GM13977 (cell line): ENCODE data around the gene ANKRD17.

Experiments used
- DNase-seq: peaks from one replicate; pipeline ENCODE4 v3.0.0; 2012; ENCODE audit warnings: low spot score
- CTCF ChIP-seq: IDR thresholded peaks from 2 replicates; pipeline ENCODE4 v1.5.1; 2012; ENCODE audit warnings: mild to moderate bottlenecking, control low read depth; ENCODE audit not compliant: insufficient read depth; ENCODE audit errors: extremely low read depth, missing control alignments
- in situ Hi-C: fragments of 300-500 bp; cut with MboI; formaldehyde crosslinking; loops from one replicate; pipeline ENCODE4 v1.12.0; 2022; ENCODE audit warnings: low sequenced_read_pairs, low pct_unique_long_range_greater_than_20kb, mixed read lengths, inconsistent platforms; ENCODE audit not compliant: unreplicated experiment

ANKRD17 gene

GRCh38 chr4:73281396-73281795 lies 22.8 kb upstream of the ANKRD17 start:
- no peak for DNase-seq
- no peak for TF ChIP-seq CTCF
- in situ Hi-C loops, result no loop called here

GRCh38 chr4:73277201-73277600 lies 18.6 kb upstream of the ANKRD17 start:
- DNase-seq, result no peak
- TF ChIP-seq CTCF, result no peak

GRCh38 chr4:73275318-73275654 lies 16.7 kb upstream of the ANKRD17 start:
- TF ChIP-seq CTCF, result no peak
- in situ Hi-C loops, result no loop called here
- no peak for DNase-seq

More at GRCh38 chr4:73277201-73277600, 18.6 kb upstream of the ANKRD17 start:
- in situ Hi-C loops, result no loop called here

- no peak for DNase-seq
- in situ Hi-C loops, result loop anchor here (25.0 kb wide), 1 partner anchor 211 kb away; the partner anchor contains the start of gene COX18
- no peak for TF ChIP-seq CTCF
Measured at GRCh38 chr4:73272816-73273215, 14.2 kb upstream of the ANKRD17 start.

- in situ Hi-C loops, result loop anchor here (25.0 kb wide), 1 partner anchor 205 kb away; the partner anchor contains the start of gene COX18
- DNase-seq, result no peak
- TF ChIP-seq CTCF, result no peak
Measured at GRCh38 chr4:73267050-73267449, 8.5 kb upstream of the ANKRD17 start.

- DNase-seq, result peak; percentile 17
- no peak for TF ChIP-seq CTCF
- in situ Hi-C loops, result loop anchor here (25.0 kb wide), 1 partner anchor 197 kb away; the partner anchor contains the start of gene COX18
Measured at GRCh38 chr4:73259571-73260090, 1.0 kb upstream of the ANKRD17 start.

GRCh38 chr4:73258436-73258685 lies 237 bp downstream of the ANKRD17 start:
- peak; percentile 62 for DNase-seq
- in situ Hi-C loops, result loop anchor here (25.0 kb wide), 1 partner anchor 196 kb away; the partner anchor contains the start of gene COX18
- TF ChIP-seq CTCF, result peak; percentile 56
